ENCODE results near the gene NEUROD6. TPM values are rescaled to one million over a fixed set of nuclear protein-coding genes. Genes with fewer than 3 reads are reported as not detected.

Gene NEUROD6
- total RNA-seq, 2 donors from 2014 or later, result not detected

DNA sequence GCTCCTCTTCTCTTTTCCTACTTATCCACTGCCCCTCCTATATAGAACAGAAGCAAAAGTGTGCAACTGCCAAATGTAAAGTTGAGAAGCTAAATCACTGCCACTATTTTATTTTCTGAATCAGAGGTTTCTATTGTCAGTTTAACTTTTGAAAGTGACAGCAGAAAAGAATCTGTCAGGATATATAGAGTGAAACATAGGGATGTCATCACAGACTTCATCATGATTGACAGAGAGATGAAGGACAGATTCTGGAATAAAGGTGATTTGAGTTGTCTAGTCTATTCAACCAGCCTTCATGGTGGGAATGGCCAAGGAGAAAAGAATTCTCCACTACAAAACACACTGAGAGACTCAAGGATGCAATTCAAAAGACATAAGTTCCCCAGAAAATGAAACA lies 19.9 kb downstream of the NEUROD6 start:
- TF ChIP-seq, protein P1, sequence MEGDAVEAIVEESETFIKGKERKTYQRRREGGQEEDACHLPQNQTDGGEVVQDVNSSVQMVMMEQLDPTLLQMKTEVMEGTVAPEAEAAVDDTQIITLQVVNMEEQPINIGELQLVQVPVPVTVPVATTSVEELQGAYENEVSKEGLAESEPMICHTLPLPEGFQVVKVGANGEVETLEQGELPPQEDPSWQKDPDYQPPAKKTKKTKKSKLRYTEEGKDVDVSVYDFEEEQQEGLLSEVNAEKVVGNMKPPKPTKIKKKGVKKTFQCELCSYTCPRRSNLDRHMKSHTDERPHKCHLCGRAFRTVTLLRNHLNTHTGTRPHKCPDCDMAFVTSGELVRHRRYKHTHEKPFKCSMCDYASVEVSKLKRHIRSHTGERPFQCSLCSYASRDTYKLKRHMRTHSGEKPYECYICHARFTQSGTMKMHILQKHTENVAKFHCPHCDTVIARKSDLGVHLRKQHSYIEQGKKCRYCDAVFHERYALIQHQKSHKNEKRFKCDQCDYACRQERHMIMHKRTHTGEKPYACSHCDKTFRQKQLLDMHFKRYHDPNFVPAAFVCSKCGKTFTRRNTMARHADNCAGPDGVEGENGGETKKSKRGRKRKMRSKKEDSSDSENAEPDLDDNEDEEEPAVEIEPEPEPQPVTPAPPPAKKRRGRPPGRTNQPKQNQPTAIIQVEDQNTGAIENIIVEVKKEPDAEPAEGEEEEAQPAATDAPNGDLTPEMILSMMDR (IDR thresholded peaks at IDR 0.05), result no peak
- no peaks in the 10 kb centered on the region for H3K36me3 ChIP-seq
- no peaks in the 10 kb centered on the region for H3K9me3 ChIP-seq
- no peak for ATAC-seq (ENCODE audit: insufficient number of reproducible peaks, low FRiP score, low read depth)
- no peak overlapping the region for H3K4me3 ChIP-seq
- H3K27ac ChIP-seq, result no peak overlapping the region
- DNase-seq (ENCODE audit: low spot score), result no peak
- H3K4me1 ChIP-seq (ENCODE audit: control insufficient read depth in 1 of 2, low read depth in 2 of 2), result no peaks in the 10 kb centered on the region
- H3K27me3 ChIP-seq (replicated peaks; ENCODE audit: insufficient read depth), result no peaks in the 10 kb centered on the region

- Histone ChIP-seq H3K36me3 (no peaks in the 10 kb centered on the region), H3K27ac (no peak overlapping the region), H3K9me3 (no peaks in the 10 kb centered on the region), H3K4me3 (no peak overlapping the region), H3K27me3 (replicated peaks; ENCODE audit: insufficient read depth) (no peaks in the 10 kb centered on the region), H3K4me1 (ENCODE audit: control insufficient read depth in 1 of 2, low read depth in 2 of 2) (no peaks in the 10 kb centered on the region)
- TF ChIP-seq, protein P1 (IDR thresholded peaks at IDR 0.05), result no peak
- DNase-seq (ENCODE audit: low spot score) (no peak), ATAC-seq (ENCODE audit: insufficient number of reproducible peaks, low FRiP score, low read depth) (no peak)
Measured at GRCh38 chr7:31318313-31318712, 22.2 kb downstream of the NEUROD6 start.

GRCh38 chr7:31316876-31317275 lies 23.6 kb downstream of the NEUROD6 start:
- no peaks in the 10 kb centered on the region for H3K4me1 ChIP-seq (ENCODE audit: control insufficient read depth in 1 of 2, low read depth in 2 of 2)
- TF ChIP-seq, protein P1 (IDR thresholded peaks at IDR 0.05), result no peak
- no peaks in the 10 kb centered on the region for H3K36me3 ChIP-seq
- H3K9me3 ChIP-seq, result no peaks in the 10 kb centered on the region
- DNase-seq (ENCODE audit: low spot score), result no peak
- no peaks in the 10 kb centered on the region for H3K27me3 ChIP-seq (replicated peaks; ENCODE audit: insufficient read depth)
- ATAC-seq (ENCODE audit: insufficient number of reproducible peaks, low FRiP score, low read depth), result no peak
- H3K4me3 ChIP-seq, result no peak overlapping the region
- no peak overlapping the region for H3K27ac ChIP-seq

- ATAC-seq (ENCODE audit: insufficient number of reproducible peaks, low FRiP score, low read depth) (no peak), DNase-seq (ENCODE audit: low spot score) (no peak)
- no peak overlapping the region for H3K4me3 ChIP-seq
- TF ChIP-seq, protein P1 (IDR thresholded peaks at IDR 0.05), result no peak
- no peaks in the 10 kb centered on the region for H3K36me3 ChIP-seq
- H3K4me1 ChIP-seq (ENCODE audit: control insufficient read depth in 1 of 2, low read depth in 2 of 2), result no peaks in the 10 kb centered on the region
- no peaks in the 10 kb centered on the region for H3K27me3 ChIP-seq (replicated peaks; ENCODE audit: insufficient read depth)
- H3K27ac ChIP-seq, result no peak overlapping the region
- no peaks in the 10 kb centered on the region for H3K9me3 ChIP-seq
Measured at GRCh38 chr7:31315758-31316157, 24.8 kb downstream of the NEUROD6 start.

- Histone ChIP-seq H3K9me3 (no peaks in the 10 kb centered on the region), H3K4me3 (no peak overlapping the region), H3K27me3 (replicated peaks; ENCODE audit: insufficient read depth) (no peaks in the 10 kb centered on the region), H3K4me1 (ENCODE audit: control insufficient read depth in 1 of 2, low read depth in 2 of 2) (no peaks in the 10 kb centered on the region), H3K27ac (no peak overlapping the region), H3K36me3 (no peaks in the 10 kb centered on the region)
- DNase-seq (ENCODE audit: low spot score), result no peak
- ATAC-seq (ENCODE audit: insufficient number of reproducible peaks, low FRiP score, low read depth), result no peak
- TF ChIP-seq, protein P1 (IDR thresholded peaks at IDR 0.05), result no peak
Measured at GRCh38 chr7:31314781-31315180, 25.7 kb downstream of the NEUROD6 start.
